VCaP (cell line): Measurements from ENCODE around the gene CMTM1.

Experiments
- H3K27ac ChIP-seq: fragments of 450-650 bp; 2 replicates; pipeline ENCODE4 v1.5.1; 2017
- TF ChIP-seq, protein P1 (sequence below): fragments of 450-650 bp; conservative IDR thresholded peaks from 2 replicates; pipeline ENCODE4 v1.5.1; 2017; ENCODE audit warnings: mild to moderate bottlenecking, moderate library complexity

The CMTM1 gene

DNA sequence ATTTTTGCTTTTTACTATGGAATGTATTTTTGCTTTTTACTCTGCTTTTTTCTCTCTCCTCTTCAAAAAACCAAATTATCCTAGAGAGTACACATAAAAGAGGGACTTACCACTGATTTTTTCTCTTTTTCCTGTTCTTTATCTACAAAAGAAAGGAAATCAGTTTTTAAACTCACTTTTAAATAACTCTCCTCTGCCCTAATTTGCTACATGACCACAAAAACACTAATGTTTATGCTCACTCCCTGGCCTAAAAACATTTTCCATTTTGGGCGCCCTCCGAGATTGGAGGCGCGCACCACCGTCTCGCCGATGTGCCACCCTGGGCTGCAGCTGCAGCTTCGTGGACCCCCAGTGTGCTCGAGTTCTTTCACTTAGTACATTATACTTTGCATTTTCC, 17.4 kb upstream of the CMTM1 start:
- peak overlapping the region; percentile 85 for H3K27ac ChIP-seq
- TF ChIP-seq, protein P1, sequence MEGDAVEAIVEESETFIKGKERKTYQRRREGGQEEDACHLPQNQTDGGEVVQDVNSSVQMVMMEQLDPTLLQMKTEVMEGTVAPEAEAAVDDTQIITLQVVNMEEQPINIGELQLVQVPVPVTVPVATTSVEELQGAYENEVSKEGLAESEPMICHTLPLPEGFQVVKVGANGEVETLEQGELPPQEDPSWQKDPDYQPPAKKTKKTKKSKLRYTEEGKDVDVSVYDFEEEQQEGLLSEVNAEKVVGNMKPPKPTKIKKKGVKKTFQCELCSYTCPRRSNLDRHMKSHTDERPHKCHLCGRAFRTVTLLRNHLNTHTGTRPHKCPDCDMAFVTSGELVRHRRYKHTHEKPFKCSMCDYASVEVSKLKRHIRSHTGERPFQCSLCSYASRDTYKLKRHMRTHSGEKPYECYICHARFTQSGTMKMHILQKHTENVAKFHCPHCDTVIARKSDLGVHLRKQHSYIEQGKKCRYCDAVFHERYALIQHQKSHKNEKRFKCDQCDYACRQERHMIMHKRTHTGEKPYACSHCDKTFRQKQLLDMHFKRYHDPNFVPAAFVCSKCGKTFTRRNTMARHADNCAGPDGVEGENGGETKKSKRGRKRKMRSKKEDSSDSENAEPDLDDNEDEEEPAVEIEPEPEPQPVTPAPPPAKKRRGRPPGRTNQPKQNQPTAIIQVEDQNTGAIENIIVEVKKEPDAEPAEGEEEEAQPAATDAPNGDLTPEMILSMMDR = no peak

DNA sequence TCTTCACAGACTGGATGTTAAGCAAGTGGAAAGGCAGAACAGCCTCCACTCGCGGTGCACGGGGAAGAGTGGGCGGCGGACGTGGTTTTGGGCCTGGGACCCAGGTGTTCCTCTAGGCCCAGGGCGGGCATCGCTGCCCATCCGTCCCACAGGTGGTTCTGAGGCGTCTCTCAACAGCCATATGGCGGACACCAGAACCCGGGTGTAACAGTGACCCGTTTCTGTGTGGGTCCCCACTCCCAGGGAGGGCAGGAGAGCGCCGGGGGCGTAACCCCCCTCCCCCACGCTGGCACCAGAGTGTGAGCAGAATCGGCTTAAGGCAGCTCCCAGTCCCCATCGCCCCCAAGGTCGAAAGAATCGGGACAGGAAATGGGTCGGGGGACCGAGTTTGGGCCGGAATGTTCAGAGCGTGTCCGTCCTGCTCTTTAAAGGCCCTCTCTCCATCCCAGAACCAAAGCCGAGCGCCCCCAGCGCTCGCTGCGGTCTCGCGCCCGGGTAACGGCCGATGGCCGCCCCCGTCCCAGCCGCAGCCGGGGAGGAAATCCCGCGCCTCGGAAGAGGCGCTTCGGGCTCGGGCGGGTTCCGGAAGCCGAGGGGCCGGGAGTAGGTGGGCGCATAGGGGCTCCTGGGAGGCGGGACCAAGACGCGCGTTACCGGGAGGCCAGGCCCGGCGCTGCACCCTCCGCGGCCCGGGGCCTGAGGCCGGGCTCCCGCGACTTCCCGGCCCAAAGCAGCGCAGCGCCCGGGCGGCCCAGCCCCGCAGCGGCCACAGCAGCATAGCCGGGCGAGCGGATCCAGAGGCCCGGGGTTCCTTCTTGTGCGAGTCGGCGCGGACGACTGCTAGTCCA, 16.7 kb upstream of the CMTM1 start, which contains the start of gene TK2:
Gene TK2 (minus strand): TSS at position 839 of the 848 bp plus-strand sequence. CDS start 61 bp downstream, at position 778.
- H3K27ac ChIP-seq = peak within 1 kb of the TSS; percentile 85

DNA sequence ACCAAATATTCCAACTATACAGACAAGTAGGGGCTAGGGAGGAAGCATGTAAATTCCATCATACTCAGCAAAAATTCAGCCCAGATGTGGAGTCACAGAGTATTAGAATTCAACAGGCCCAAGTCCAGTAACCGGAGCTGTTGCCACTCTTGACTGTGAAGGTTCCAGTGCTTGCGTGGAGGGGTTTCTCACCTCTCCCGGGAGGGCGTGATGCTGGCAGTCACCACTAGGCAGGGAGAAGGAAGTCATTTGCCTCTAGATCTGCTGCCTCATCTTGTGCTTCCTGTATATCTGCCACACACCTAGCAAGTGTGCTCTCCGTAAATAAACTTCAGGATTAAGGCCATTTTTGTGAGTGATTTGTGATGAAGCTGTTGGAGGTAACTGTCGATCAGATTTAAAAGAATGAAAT, 14.9 kb upstream of the CMTM1 start:
- TF ChIP-seq, protein P1 = no peak
- peak overlapping the region; percentile 80; the same call in 1 of the 2 replicates for H3K27ac ChIP-seq

More for the DNA sequence above, 16.7 kb upstream of the CMTM1 start, which contains the start of gene TK2:
- TF ChIP-seq, protein P1 = peak; percentile 31

DNA sequence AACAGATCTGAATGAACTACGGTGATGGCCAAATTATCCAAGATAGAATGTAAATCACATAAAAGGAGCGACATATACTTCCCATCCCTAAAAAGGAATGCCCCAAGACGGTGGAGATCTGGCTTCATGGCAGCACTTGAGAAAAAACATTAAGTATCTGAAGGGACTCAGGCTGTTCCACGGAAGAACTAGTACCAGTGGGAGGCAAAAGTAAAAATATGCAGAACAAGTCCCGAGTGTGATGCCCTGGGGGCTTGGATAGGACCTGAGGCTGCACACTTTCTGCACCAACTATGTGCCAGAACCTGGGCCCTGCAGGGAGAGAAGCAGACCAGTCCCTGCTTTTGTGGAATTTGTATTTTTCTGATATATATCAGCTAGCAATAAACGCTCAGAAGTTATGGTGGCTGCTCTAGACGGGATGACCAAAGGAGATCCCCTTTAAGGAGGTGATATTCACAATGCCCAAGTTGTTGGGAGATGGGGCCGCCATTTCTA, 14.4 kb upstream of the CMTM1 start:
- H3K27ac ChIP-seq = peak overlapping the region; percentile 80
- TF ChIP-seq, protein P1 = no peak

DNA sequence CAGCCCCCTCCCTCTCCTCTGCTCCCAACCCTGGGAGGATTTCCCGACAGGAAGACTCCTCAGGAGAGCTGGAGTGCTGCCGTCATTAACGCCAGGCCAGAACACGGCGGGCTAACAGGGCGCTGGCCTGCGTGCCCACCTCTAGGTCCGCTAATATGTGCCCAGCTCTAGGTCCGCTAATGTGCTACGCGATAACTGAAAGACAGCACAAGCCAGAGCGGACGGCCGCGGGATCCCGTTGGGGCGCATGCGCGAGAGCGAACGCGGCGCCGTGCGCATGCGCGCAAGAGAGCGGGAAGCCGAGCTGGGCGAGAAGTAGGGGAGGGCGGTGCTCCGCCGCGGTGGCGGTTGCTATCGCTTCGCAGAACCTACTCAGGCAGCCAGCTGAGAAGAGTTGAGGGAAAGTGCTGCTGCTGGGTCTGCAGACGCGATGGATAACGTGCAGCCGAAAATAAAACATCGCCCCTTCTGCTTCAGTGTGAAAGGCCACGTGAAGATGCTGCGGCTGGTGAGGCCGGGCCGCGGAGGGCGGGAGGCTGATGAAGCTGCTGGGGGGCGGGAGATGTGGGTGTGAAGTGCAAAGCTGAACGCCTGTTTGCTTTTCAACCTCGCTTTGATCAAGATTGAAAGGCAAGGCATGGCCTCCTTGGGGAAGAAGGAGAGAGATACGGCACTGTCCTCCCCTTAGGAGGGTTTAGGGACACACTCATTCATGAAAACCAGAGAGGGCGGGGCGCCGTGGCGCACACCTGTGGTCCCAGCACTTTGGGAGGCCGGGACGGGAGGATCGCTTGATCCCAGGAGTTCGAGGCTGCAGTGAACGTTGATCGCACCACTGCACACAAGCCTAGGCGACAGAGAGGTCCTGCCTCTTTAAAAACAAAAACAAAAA, 13.7 kb upstream of the CMTM1 start, which contains the start of gene CKLF:
Gene CKLF (plus strand): TSS at position 291 of the 892 bp plus-strand sequence. CDS start 140 bp downstream, at position 431.
- TF ChIP-seq, protein P1 = no peak
- peak within 1 kb of the TSS; percentile 80 for H3K27ac ChIP-seq

DNA sequence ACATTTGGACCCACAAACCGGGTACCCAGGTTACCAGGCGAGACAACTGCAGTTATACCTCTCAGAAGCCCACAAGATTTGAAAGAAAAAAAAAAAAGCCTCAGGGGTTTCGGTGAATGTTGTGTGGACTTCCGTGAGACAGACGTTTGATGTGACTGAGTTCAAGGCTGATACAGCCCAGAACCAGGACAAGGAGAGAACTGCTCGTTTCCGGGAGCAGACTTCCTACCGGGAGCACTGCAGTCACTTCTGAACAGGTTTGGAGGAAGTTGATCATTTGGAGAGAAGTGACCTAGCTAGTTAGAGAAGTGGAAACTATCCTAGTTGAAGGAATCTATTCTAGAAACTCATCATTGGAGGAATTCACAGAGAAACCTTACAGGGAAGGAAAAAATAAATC, 13.0 kb upstream of the CMTM1 start:
- H3K27ac ChIP-seq = peak overlapping the region; percentile 80; the same call in 1 of the 2 replicates
- TF ChIP-seq, protein P1 = no peak
